Measurements from ENCODE around the gene CISTR. TPM values are rescaled to one million over a fixed set of nuclear protein-coding genes. Genes with fewer than 3 reads are reported as not detected.
"Not testable (repeated sequence)": the region's sequence is repeated elsewhere in the genome, so short reads cannot be mapped to it uniquely, and the experiment has no call there.

Gene CISTR
- total and polyA plus RNA-seq, 2 experiments from 2014 or later, result not detected

DNA sequence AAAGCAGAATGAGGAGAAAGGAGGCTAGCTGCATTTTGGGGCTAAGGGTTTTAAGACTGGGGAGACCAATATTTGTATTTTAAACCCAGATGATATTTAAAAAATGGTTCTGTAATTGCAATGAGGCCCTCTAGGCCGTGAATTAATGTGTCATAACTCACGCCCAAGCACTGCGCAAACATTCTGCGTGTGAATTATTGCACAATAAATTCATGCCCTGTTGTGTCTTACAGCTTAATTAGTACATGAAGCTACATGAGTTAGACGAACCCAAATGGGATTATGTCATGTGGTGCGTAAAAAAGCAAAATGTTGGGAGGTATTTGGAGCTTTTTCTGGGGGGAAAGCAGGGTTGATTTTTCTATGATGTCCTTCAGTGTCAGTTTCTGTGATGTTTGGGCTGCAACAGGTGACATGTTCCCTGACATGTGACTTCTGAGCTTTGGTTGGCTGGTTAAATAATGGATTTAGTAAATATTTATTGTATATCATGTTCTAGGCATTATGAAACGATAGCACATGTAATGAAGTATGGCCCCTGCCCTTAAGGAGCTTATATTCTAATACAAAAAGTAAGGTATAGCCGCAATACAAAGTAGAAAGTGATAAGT lies 30.4 kb upstream of the CISTR start:
- H3K4me3 ChIP-seq, result no peak overlapping the region
- DNase-seq, result no peak
- in situ Hi-C loops (cut with MboI), result no loop called here
- H3K9me2 ChIP-seq (ENCODE audit: insufficient read depth), result no peaks in the 10 kb centered on the region
- WGBS, 2 experiments (ENCODE audit: low coverage in 1 of 2, low lambda C conversion rate in 2 of 2, missing lambda C conversion rate in 2 of 2), result 57 to 61% methylated on average over 8 of the region's 8 CpGs
- TF ChIP-seq EZH2phosphoT487 (IDR thresholded peaks at IDR 0.05; ENCODE audit: insufficient read depth, low read depth) (no peak), EZH2 (IDR thresholded peaks at IDR 0.05; ENCODE audit: insufficient read depth, poor library complexity, severe bottlenecking) (no peak)
- no peaks in the 10 kb centered on the region for H3F3A ChIP-seq (ENCODE audit: insufficient read depth)
- no peak overlapping the region for H3K9ac ChIP-seq
- no peak overlapping the region for H3K4me2 ChIP-seq (ENCODE audit: unreplicated experiment)
- H3K27ac ChIP-seq, result no peak overlapping the region
- H2AFZ ChIP-seq, result no peak overlapping the region
- H4K20me1 ChIP-seq (ENCODE audit: insufficient read depth), result no peaks in the 10 kb centered on the region
- H3K36me3 ChIP-seq (ENCODE audit: low read depth), result no peaks in the 10 kb centered on the region
- H3K9me3 ChIP-seq (ENCODE audit: low read depth), result no peaks in the 10 kb centered on the region
- H3K27me3 ChIP-seq (replicated peaks; ENCODE audit: insufficient read depth), result peaks cover 63% of the 10 kb centered on the region
- H3K79me2 ChIP-seq (ENCODE audit: insufficient read depth), result no peaks in the 10 kb centered on the region
- H3K4me1 ChIP-seq (ENCODE audit: insufficient read depth), result no peaks in the 10 kb centered on the region

DNA sequence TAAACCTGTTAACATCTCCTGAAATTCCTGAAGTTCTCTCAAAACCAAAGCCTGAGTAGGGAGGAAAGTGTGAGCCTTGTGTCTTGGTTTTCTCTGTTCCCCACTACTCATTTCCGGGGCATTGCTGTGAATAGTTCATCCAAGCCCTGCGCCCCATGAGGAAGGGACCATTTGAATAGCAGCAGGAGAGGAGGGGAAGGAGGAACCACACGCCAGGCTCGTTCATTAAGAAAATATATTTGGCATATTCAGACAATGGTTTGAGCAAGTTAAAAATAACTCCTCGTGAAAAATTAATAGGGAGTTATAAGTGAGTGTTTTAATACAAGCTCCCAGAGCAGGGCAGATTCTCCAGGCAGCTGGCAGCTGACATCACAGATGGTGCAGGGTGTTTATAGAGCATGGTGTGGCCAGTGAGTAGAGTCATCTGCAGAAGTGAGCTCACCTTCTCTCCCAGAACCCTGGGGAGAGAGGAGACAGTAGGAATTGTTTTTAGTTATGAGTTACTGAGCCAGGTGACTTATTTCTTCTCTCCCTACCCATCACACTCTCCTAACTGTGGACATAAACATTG lies 29.5 kb upstream of the CISTR start:
- in situ Hi-C loops (cut with MboI), result no loop called here
- no peaks in the 10 kb centered on the region for H4K20me1 ChIP-seq (ENCODE audit: insufficient read depth)
- no peaks in the 10 kb centered on the region for H3K36me3 ChIP-seq (ENCODE audit: low read depth)
- H3K79me2 ChIP-seq (ENCODE audit: insufficient read depth), result no peaks in the 10 kb centered on the region
- no peak overlapping the region for H3K4me3 ChIP-seq
- H3K4me2 ChIP-seq (ENCODE audit: unreplicated experiment), result no peak overlapping the region
- H3F3A ChIP-seq (ENCODE audit: insufficient read depth), result 0 out of 2 replicates have a peak, but pooled peaks cover under 1% of the 10 kb centered on the region
- H3K9me2 ChIP-seq (ENCODE audit: insufficient read depth), result no peaks in the 10 kb centered on the region
- TF ChIP-seq EZH2 (IDR thresholded peaks at IDR 0.05; ENCODE audit: insufficient read depth, poor library complexity, severe bottlenecking) (no peak), EZH2phosphoT487 (IDR thresholded peaks at IDR 0.05; ENCODE audit: insufficient read depth, low read depth) (no peak)
- 33 to 43% methylated on average over 5 of the region's 5 CpGs for WGBS, 2 experiments (ENCODE audit: low coverage in 1 of 2, low lambda C conversion rate in 2 of 2, missing lambda C conversion rate in 2 of 2)
- no peak overlapping the region for H2AFZ ChIP-seq
- no peak for DNase-seq
- no peak overlapping the region for H3K9ac ChIP-seq
- H3K4me1 ChIP-seq (ENCODE audit: insufficient read depth), result no peaks in the 10 kb centered on the region
- H3K9me3 ChIP-seq (ENCODE audit: low read depth), result no peaks in the 10 kb centered on the region
- H3K27me3 ChIP-seq (replicated peaks; ENCODE audit: insufficient read depth), result peaks cover 57% of the 10 kb centered on the region
- no peak overlapping the region for H3K27ac ChIP-seq

DNA sequence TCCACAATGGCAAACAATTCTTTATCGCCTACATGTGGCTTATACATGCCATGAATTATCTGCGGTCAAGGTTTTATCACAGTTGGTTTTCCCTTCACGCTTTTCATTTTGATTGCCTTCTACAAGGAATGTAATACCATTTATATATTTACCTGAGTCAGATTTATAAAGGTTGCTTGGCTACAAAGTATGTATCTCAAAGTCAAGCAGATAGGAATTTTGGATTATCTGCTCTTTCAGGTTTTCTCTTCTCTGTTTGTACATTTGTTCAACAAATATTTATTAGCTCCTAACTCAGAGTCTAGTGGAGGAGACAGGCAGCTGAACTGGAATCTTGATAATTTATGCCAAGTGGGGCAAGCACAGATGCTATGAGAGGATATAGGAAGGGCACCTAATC lies 28.5 kb upstream of the CISTR start:
- DNase-seq, result no peak
- Histone ChIP-seq H3K27ac (no peak overlapping the region), H3K36me3 (ENCODE audit: low read depth) (no peaks in the 10 kb centered on the region), H2AFZ (no peak overlapping the region), H3K9ac (no peak overlapping the region), H3F3A (ENCODE audit: insufficient read depth) (0 out of 2 replicates have a peak, but pooled peaks cover 5% of the 10 kb centered on the region), H3K4me1 (ENCODE audit: insufficient read depth) (peaks cover 6% of the 10 kb centered on the region; the same call in 1 of the 2 replicates), H3K4me3 (no peak overlapping the region), H3K9me2 (ENCODE audit: insufficient read depth) (no peaks in the 10 kb centered on the region), H3K9me3 (ENCODE audit: low read depth) (no peaks in the 10 kb centered on the region), H3K27me3 (replicated peaks; ENCODE audit: insufficient read depth) (peaks cover 52% of the 10 kb centered on the region), H4K20me1 (ENCODE audit: insufficient read depth) (no peaks in the 10 kb centered on the region), H3K79me2 (ENCODE audit: insufficient read depth) (no peaks in the 10 kb centered on the region), H3K4me2 (ENCODE audit: unreplicated experiment) (no peak overlapping the region)
- no peak for TF ChIP-seq EZH2phosphoT487 (IDR thresholded peaks at IDR 0.05; ENCODE audit: insufficient read depth, low read depth)
- no peak for TF ChIP-seq EZH2 (IDR thresholded peaks at IDR 0.05; ENCODE audit: insufficient read depth, poor library complexity, severe bottlenecking)
- in situ Hi-C loops (cut with MboI), result no loop called here
- 88 to 92% methylated on average over 3 of the region's 3 CpGs for WGBS, 2 experiments (ENCODE audit: low coverage in 1 of 2, low lambda C conversion rate in 2 of 2, missing lambda C conversion rate in 2 of 2)

DNA sequence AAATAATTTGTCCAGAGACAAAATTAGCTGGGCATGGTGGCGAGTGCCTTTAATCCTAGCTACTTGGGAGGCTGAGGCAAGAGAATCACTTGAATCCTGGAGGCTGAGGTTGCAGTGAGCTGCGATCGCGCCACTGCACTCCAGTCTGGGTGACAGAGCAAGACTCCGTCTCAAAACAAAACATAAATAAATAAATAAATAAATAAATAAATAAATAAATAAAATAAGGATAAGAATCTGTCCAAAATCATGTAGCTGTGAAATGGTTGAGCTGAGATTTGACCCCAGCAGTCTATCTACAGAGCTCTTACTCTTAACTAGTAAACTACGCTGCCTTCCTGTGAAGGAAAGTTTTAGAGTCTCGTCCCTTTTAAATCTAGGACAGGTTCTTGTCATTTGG lies 27.9 kb upstream of the CISTR start:
- 87 to 91% methylated on average over 7 of the region's 7 CpGs for WGBS, 2 experiments (ENCODE audit: low coverage in 1 of 2, low lambda C conversion rate in 2 of 2, missing lambda C conversion rate in 2 of 2)
- H3K4me2 ChIP-seq (ENCODE audit: unreplicated experiment); H3K4me3 ChIP-seq; H3K27ac ChIP-seq; in situ Hi-C loops (cut with MboI); H3F3A ChIP-seq (ENCODE audit: insufficient read depth); H4K20me1 ChIP-seq (ENCODE audit: insufficient read depth); H2AFZ ChIP-seq; H3K9me2 ChIP-seq (ENCODE audit: insufficient read depth); H3K4me1 ChIP-seq (ENCODE audit: insufficient read depth); H3K9me3 ChIP-seq (ENCODE audit: low read depth); H3K9ac ChIP-seq; DNase-seq; H3K36me3 ChIP-seq (ENCODE audit: low read depth); H3K79me2 ChIP-seq (ENCODE audit: insufficient read depth): not testable (repeated sequence)
- peaks cover 48% of the 10 kb centered on the region for H3K27me3 ChIP-seq (replicated peaks; ENCODE audit: insufficient read depth)
